Tibial nerve (tissue), 4 donors: ENCODE data around the gene TTBK2.

Experiments
- CTCF ChIP-seq, 5 experiments: fragments of 200-600 bp in 3 of 5; fragments of 450-650 bp in 2 of 5; sonication (generic) in 3 of 5; IDR thresholded peaks; one replicate each; pipeline ENCODE4 v1.5.1; 2016 to 2019; ENCODE audit warnings: antibody characterized with exemption in 5 of 5, mild to moderate bottlenecking in 3 of 5, moderate library complexity in 2 of 5
- EP300 ChIP-seq, 2 donors: sonication (generic); formaldehyde crosslinking; IDR thresholded peaks; one replicate each; pipeline ENCODE4 v1.6.1; 2017; ENCODE audit warnings: antibody characterized with exemption in 2 of 2, mild to moderate bottlenecking in 1 of 2

GRCh38 chr15:42692997-42693396 lies 227.6 kb downstream of the TTBK2 start:
- TF ChIP-seq EP300 (IDR thresholded peaks at IDR 0.05) = no peak
- no peak for TF ChIP-seq CTCF (IDR thresholded peaks at IDR 0.05)
